Tibial nerve (tissue), 4 donors: ENCODE measurements around the gene MKLN1. TPM values are rescaled to one million over a fixed set of nuclear protein-coding genes. Genes with fewer than 3 reads are reported as not detected.
"Not testable (repeated sequence)": the region's sequence is repeated elsewhere in the genome, so short reads cannot be mapped to it uniquely, and the experiment has no call there.

Experiments
- DNase-seq, 2 donors: peaks; one replicate each; pipeline ENCODE4 v3.0.0-alpha.2; 2019; ENCODE audit warnings: low spot score in 2 of 2
- H3K27ac ChIP-seq, 4 donors: fragments of 200-600 bp; sonication (generic) in 3 of 4; one replicate each; pipeline ENCODE4 v1.5.1; 2017 to 2019; ENCODE audit warnings: mild to moderate bottlenecking in 1 of 4
- H3K27me3 ChIP-seq, 2 donors: fragments of 200-600 bp; sonication (generic) in 1 of 2; one replicate each; pipeline versions ENCODE4 v1.5.1 to v1.6.0; 2017 to 2019
- H3K36me3 ChIP-seq, 3 donors: fragments of 200-600 bp; sonication (generic); one replicate each; pipeline ENCODE4 v1.5.1; 2018 to 2019
- H3K4me1 ChIP-seq, 4 donors: fragments of 200-600 bp; sonication (generic) in 3 of 4; one replicate each; pipeline ENCODE4 v1.5.1; 2017 to 2019
- H3K4me3 ChIP-seq, 4 donors: fragments of 200-600 bp; sonication (generic) in 3 of 4; one replicate each; pipeline ENCODE4 v1.5.1; 2017 to 2019; ENCODE audit warnings: mild to moderate bottlenecking in 1 of 4, moderate library complexity in 1 of 4
- H3K9me3 ChIP-seq, 4 donors: fragments of 200-600 bp; sonication (generic) in 3 of 4; one replicate each; pipeline ENCODE4 v1.5.1; 2017 to 2019
- EP300 ChIP-seq, 2 donors: sonication (generic); formaldehyde crosslinking; IDR thresholded peaks; one replicate each; pipeline ENCODE4 v1.6.1; 2017; ENCODE audit warnings: antibody characterized with exemption in 2 of 2, mild to moderate bottlenecking in 1 of 2
- POLR2A ChIP-seq, 2 donors: fragments of 450-650 bp; IDR thresholded peaks; one replicate each; pipeline ENCODE4 v1.6.1; 2017; ENCODE audit warnings: antibody characterized with exemption in 2 of 2, mild to moderate bottlenecking in 2 of 2, moderate library complexity in 2 of 2
- WGBS, 2 donors: methylation state at CpG; one replicate each; pipeline ENCODE4 v1.1.5; 2018; 5-methylcytosine and 5-hydroxymethylcytosine counted together
- total RNA-seq, 4 donors: library from RNA; depleted of rRNA; stranded (reverse); fragments of >200 nt; gene quantifications; one replicate each; pipeline ENCODE4 v1.1.0, GENCODE V29; 2016
- TF ChIP-seq, protein P1 (sequence below), 5 experiments: fragments of 200-600 bp in 3 of 5; fragments of 450-650 bp in 2 of 5; sonication (generic) in 3 of 5; IDR thresholded peaks; one replicate each; pipeline ENCODE4 v1.5.1; 2016 to 2019; ENCODE audit warnings: antibody characterized with exemption in 5 of 5, mild to moderate bottlenecking in 3 of 5, moderate library complexity in 2 of 5

The MKLN1 gene
- total RNA-seq, 4 donors from 2014 or later, result 86.4 to 143 (median 95.0) TPM

GRCh38 chr7:131462059-131462458, 134.4 kb downstream of the MKLN1 start:
- Histone ChIP-seq H3K27me3 (no peaks in the 10 kb centered on the region), H3K4me1 (peaks cover 0 to 8% (median 0%) of the 10 kb centered on the region in 4 donors), H3K36me3 (peaks cover 0 to 74% (median 0%) of the 10 kb centered on the region in 3 donors), H3K4me3 (no peak overlapping the region), H3K27ac (no peak overlapping the region), H3K9me3 (no peaks in the 10 kb centered on the region)
- TF ChIP-seq EP300 (IDR thresholded peaks at IDR 0.05) (no peak), POLR2A (IDR thresholded peaks at IDR 0.05) (no peak)
- TF ChIP-seq, protein P1, sequence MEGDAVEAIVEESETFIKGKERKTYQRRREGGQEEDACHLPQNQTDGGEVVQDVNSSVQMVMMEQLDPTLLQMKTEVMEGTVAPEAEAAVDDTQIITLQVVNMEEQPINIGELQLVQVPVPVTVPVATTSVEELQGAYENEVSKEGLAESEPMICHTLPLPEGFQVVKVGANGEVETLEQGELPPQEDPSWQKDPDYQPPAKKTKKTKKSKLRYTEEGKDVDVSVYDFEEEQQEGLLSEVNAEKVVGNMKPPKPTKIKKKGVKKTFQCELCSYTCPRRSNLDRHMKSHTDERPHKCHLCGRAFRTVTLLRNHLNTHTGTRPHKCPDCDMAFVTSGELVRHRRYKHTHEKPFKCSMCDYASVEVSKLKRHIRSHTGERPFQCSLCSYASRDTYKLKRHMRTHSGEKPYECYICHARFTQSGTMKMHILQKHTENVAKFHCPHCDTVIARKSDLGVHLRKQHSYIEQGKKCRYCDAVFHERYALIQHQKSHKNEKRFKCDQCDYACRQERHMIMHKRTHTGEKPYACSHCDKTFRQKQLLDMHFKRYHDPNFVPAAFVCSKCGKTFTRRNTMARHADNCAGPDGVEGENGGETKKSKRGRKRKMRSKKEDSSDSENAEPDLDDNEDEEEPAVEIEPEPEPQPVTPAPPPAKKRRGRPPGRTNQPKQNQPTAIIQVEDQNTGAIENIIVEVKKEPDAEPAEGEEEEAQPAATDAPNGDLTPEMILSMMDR (IDR thresholded peaks at IDR 0.05), result no peak
- DNase-seq, result no peak
- 78 to 100% methylated on average over 3 of the region's 3 CpGs for WGBS, 2 donors

DNA sequence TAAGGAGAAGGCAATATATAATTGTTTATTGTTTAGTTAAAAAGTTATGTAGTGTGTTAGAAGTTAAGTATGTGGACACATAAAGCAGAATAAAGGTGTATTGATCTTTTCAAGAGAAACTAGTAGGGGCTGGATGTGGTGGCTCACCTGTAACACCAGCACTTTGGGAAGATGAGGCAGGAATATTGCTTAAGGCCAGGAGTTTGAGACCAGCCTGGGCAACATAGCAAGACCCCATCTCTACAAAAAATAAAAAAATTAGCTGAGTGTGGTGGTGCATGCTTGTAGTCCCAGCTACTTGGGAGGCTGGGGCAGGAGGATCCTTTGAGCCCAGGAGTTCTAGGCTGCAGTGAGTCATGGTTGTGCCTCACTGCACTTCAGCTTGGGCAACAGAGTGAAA, 135.0 kb downstream of the MKLN1 start:
- not testable (repeated sequence) for H3K4me1 ChIP-seq, H3K27ac ChIP-seq, H3K9me3 ChIP-seq, H3K27me3 ChIP-seq, DNase-seq, H3K4me3 ChIP-seq
- H3K36me3 ChIP-seq, result peaks cover 0 to 77% (median 0%) of the 10 kb centered on the region in 3 donors

DNA sequence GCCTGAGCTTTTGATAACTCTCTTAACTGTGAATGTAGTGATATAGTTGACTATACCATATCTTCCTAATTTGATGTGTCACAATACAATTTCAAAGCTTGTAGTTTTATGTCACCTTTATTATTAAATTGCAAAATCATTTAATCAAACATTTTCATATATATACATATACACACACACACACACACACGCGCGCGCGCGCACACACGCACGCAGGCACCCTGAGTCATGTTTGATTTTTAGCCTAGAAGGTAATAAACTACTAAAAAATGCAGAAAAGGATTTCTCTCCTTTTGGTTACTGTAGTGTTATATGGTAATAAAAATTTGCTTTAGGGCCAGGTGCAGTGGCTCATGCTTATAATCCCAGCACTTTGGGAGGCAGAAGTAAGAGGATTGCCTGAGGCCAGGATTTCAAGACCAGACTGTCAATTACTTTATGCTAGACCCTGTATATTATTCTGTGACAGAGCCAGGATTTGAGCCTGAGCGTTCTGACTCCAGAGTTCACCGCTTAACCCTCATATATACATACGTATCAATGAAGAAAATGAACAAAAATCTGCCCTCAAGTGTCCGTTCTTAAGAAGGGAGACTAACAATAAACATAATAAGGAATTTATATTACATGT, 139.2 kb downstream of the MKLN1 start:
- no peaks in the 10 kb centered on the region for H3K27me3 ChIP-seq
- WGBS, 2 donors, result 89 to 90% methylated on average over 12 of the region's 12 CpGs
- peaks cover 0 to 78% (median 0%) of the 10 kb centered on the region in 3 donors for H3K36me3 ChIP-seq
- DNase-seq, result no peak
- TF ChIP-seq EP300 (IDR thresholded peaks at IDR 0.05) (no peak), POLR2A (IDR thresholded peaks at IDR 0.05) (no peak)
- TF ChIP-seq, protein P1 (IDR thresholded peaks at IDR 0.05), result no peak
- peaks cover 0 to 9% (median under 1%) of the 10 kb centered on the region in 4 donors for H3K4me1 ChIP-seq
- H3K9me3 ChIP-seq, result no peaks in the 10 kb centered on the region
- no peak overlapping the region for H3K4me3 ChIP-seq
- H3K27ac ChIP-seq, result no peak overlapping the region

DNA sequence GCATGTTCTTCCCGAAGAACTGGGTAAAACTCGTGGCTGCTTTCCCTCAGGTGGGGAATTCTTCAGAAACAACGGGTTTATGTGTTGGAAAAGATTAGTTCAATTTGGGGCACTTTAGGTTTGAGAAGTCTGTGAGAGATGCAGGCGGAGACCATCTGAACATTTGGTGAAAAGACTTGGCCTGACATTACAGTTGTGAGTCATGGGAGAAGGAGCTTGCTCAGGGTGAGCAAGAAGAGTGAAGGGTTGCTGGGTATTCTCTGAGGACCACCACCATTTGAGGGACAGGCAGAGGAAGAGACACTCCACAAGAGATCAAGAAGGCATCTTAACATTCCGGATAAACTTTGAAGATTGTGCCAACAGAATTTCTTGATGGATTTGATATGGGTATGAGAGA, 140.1 kb downstream of the MKLN1 start:
- H3K27ac ChIP-seq, result peak overlapping the region in 1 of 4 donors; percentile 20
- no peak for DNase-seq

DNA sequence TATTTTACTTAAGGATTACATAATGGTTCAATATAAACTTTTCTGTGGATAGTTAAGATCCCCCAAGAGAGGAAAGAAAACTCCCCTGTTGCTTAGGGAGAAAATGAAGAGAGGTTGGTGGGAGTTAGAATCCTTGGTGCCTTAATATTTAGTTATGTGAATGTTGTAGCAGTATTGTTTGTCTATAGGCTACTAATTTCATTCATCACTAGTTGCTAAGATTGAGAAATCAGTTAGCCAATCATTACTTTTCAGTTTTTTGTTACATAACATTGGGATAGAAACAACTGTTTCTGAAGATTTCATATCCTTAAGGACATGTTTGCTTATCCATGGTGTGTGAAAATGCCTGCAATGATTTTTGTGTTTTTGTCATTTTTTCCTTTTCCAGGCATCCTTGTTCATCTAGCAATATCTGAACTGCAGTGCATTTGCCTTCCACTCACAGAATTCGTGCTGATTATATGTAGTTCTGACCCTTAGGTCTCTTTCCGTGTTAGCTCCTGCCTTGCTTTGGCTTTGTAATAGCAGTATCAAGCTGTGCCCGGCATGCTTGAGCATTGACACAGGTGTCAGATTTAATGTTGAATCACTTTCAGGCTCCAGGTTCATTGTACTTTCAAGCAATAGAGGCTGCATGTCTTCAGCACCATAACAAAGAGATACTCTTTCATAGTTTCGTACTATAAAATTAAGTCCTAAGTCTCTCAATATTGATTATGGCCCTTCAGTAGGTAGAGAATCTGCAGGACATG, 143.8 kb downstream of the MKLN1 start:
- Histone ChIP-seq H3K4me3 (no peak overlapping the region), H3K9me3 (peaks cover 0 to 3% (median 0%) of the 10 kb centered on the region in 4 donors), H3K27ac (peak overlapping the region in 2 of 4 donors; percentile 66 to 78), H3K4me1 (peaks cover 0 to 10% (median 1%) of the 10 kb centered on the region in 4 donors), H3K27me3 (no peaks in the 10 kb centered on the region), H3K36me3 (peaks cover 0 to 67% (median 0%) of the 10 kb centered on the region in 3 donors)
- TF ChIP-seq POLR2A (IDR thresholded peaks at IDR 0.05) (no peak), EP300 (IDR thresholded peaks at IDR 0.05) (no peak)
- TF ChIP-seq, protein P1 (IDR thresholded peaks at IDR 0.05), result no peak
- 70 to 79% methylated on average over 4 of the region's 4 CpGs for WGBS, 2 donors
- no peak for DNase-seq

More for the DNA sequence above, 140.1 kb downstream of the MKLN1 start:
- H3K4me3 ChIP-seq, result no peak overlapping the region
- no peaks in the 10 kb centered on the region for H3K27me3 ChIP-seq
- 88 to 95% methylated on average over 5 of the region's 5 CpGs for WGBS, 2 donors
- TF ChIP-seq POLR2A (IDR thresholded peaks at IDR 0.05), result no peak
- TF ChIP-seq, protein P1 (IDR thresholded peaks at IDR 0.05), result no peak
- no peak for TF ChIP-seq EP300 (IDR thresholded peaks at IDR 0.05)
- H3K9me3 ChIP-seq, result no peaks in the 10 kb centered on the region
- H3K4me1 ChIP-seq, result peaks cover 0 to 10% (median 1%) of the 10 kb centered on the region in 4 donors
- H3K36me3 ChIP-seq, result peaks cover 0 to 73% (median 0%) of the 10 kb centered on the region in 3 donors
